Heart left ventricle (tissue), 16 donors: Measurements from ENCODE around the gene HERC3. TPM values are rescaled to one million over a fixed set of nuclear protein-coding genes. Genes with fewer than 3 reads are reported as not detected.
A peak's percentile ranks its signal among the peaks of the same experiment; 100 is the strongest.

Experiments used
- ATAC-seq, 4 donors: fragments of 200-7000 bp; cut with Tn5 transposase; one replicate each; pipeline ENCODE4 v1.9.1; 2020 to 2022; ENCODE audit warnings: moderate library complexity in 4 of 4, mild to moderate bottlenecking in 3 of 4, moderate number of reproducible peaks in 1 of 4
- DNase-seq, 5 donors: peaks; one replicate each; pipeline ENCODE4 v3.0.0-alpha.2; 2020
- H3K27ac ChIP-seq, 12 donors: fragments of 200-600 bp; sonication (generic) in 4 of 12; one replicate each; pipeline versions ENCODE4 v1.5.0 to v1.8.0; 2016 to 2022; ENCODE audit warnings: mild to moderate bottlenecking in 2 of 12
- H3K27me3 ChIP-seq, 9 donors: fragments of 200-600 bp; sonication (generic) in 2 of 9; one replicate each; pipeline versions ENCODE4 v1.5.1 to v1.8.0; 2016 to 2022; ENCODE audit warnings: mild to moderate bottlenecking in 3 of 9
- H3K36me3 ChIP-seq, 9 donors: fragments of 200-600 bp; sonication (generic) in 2 of 9; one replicate each; pipeline versions ENCODE4 v1.5.0 to v1.8.0; 2018 to 2022; ENCODE audit warnings: mild to moderate bottlenecking in 2 of 9
- H3K4me1 ChIP-seq, 12 donors: fragments of 200-600 bp; sonication (generic) in 4 of 12; one replicate each; pipeline versions ENCODE4 v1.5.0 to v1.8.0; 2016 to 2022; ENCODE audit warnings: mild to moderate bottlenecking in 3 of 12
- H3K4me3 ChIP-seq, 12 donors: fragments of 200-600 bp; sonication (generic) in 4 of 12; one replicate each; pipeline versions ENCODE4 v1.5.0 to v1.8.0; 2017 to 2022; ENCODE audit warnings: mild to moderate bottlenecking in 9 of 12, moderate library complexity in 4 of 12
- H3K9me3 ChIP-seq, 12 donors: fragments of 200-600 bp; sonication (generic) in 4 of 12; one replicate each; pipeline versions ENCODE4 v1.5.0 to v1.8.0; 2016 to 2022; ENCODE audit warnings: mild to moderate bottlenecking in 1 of 12
- POLR2A ChIP-seq, 2 donors: fragments of 450-650 bp; IDR thresholded peaks; one replicate each; pipeline ENCODE4 v1.6.1; 2017; ENCODE audit warnings: antibody characterized with exemption in 2 of 2, mild to moderate bottlenecking in 2 of 2, moderate library complexity in 2 of 2
- WGBS, 4 donors: extraction: QIAGEN DNeasy Blood & Tissue Kit in 2 of 4; methylation state at CpG; one replicate each; pipeline versions ENCODE4 v1.1.5 to v1.1.7; 2013 to 2018; 5-methylcytosine and 5-hydroxymethylcytosine counted together
- intact Hi-C, 10 donors: fragments of 100-400 bp; cut with DNase I; formaldehyde crosslinking; loops; one replicate each; pipeline versions ENCODE4 v1.11.1 to v1.14.2; 2022
- polyA plus RNA-seq, 2 donors: library from polyadenylated mRNA; stranded (reverse); fragments of 200-250 nt; gene quantifications; one replicate each; pipeline ENCODE4 v1.2.3, GENCODE V29; 2013
- total RNA-seq, 9 donors: library from RNA; depleted of rRNA in 2 of 9; stranded (reverse); fragments of >200 nt in 2 of 9; fragmentation: NEBNext Ultra II Directional in 3 of 9; extraction: Animal tissue kit (Norgen Biotek cat#: 25700) in 3 of 9; gene quantifications; one replicate each; pipeline versions ENCODE4 v1.1.0 to v1.2.4, GENCODE V29; 2016 to 2023
- TF ChIP-seq, protein P1 (sequence below), 12 donors: fragments of 200-600 bp; sonication (generic) in 4 of 12; IDR thresholded peaks; one replicate each; pipeline versions ENCODE4 v1.5.0 to v1.8.0; 2018 to 2022; ENCODE audit warnings: antibody characterized with exemption in 12 of 12, mild to moderate bottlenecking in 5 of 12
- donor health status: ischemic (EF 13 %, LVEDD 7.1; RV severe dilation, severe dysfunction).
- donor health status: healthy with polysubstance abuse.
- donor health status: DM: no; HTN: yes; CAD: no.
- donor health status: DM: no; HTN: no; CAD: no.
- donor health status: ischemic (EF 25% LVEDD 6.9; RV normal size, moderate dysfunction).
- donor health status: ischemic (EF 25% LVEDD 5.7; RV mildly dilated, moderate dysfunction).
- donor health status: healthy.
- donor health status: DM: yes; HTN: yes; CAD: no.
- donor health status: ischemic (EF 35%, LVEDD 5.7; RV mildly dilated, moderate dysfunction).
- donor health status: nonischemic (EF 11% LVEDD 7.7; RV severe dilation, severe dysfunction).
- donor health status: DM: yes; HTN: yes; CAD: no.
- donor health status: PGD.
- donor health status: ischemic (EF 29% LVEDD 5.4; RV normal size, mild dysfunction).
- donor health status: nonischemic (EF 23%, LVEDD 6.1; RV moderate dilation, normal function).

HERC3 gene
- total and polyA plus RNA-seq, 11 donors = 10.4 to 66.6 (median 48.4) TPM

DNA sequence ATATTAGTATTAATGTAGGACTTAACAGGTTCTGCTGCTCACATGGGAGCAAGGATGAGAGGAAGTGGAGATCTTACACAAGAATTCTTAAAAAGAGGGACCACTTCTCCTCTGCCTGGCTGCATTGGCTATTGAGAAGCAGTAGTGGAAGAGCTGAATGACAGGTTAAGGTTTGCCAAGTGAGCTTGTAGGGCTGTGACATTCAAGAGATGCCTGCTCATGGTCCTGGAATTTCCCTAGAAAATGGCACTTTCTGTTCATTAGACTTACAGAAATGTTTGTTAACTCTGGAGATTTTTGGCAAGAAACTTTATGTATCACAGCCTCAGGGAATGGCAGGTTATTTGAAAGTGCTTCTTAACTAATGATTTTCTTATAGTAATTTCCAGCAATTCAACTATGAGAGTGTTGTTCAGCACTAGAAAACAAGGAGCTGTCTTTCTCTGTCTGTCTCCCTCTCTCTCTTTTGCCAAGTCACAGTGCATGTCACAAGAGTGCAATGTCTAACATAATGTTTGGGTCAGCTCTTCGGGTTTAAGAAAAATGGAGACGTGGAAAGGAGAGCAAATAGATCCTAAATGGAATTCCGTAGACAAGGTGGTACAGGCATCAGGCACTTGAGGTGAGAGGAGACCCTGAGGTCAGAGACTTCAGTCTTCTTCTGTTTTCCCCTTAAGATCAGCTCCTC is 113.7 kb downstream of the HERC3 start:
- H3K4me1 ChIP-seq = peaks cover 0 to 13% (median 2%) of the 10 kb centered on the region in 12 donors
- H3K36me3 ChIP-seq = peaks cover 0 to 93% (median 70%) of the 10 kb centered on the region in 9 donors
- 64 to 80% (median 72%) methylated on average over 3 of the region's 3 CpGs for WGBS, 4 donors

DNA sequence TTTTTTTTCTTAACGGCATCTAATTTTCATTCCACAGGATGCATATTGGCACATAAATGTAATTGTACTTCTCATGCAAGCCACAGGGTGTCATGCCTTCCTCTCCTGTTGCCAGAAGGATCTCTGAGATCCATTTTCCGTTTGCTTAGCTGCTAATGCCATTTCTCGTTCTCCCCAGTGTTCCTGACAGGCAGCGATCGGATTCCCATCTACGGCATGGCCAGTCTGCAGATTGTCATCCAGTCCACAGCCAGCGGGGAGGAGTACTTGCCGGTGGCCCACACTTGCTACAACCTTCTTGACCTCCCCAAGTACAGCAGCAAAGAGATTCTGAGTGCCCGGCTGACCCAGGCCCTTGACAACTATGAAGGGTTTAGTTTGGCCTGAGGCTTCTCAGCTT is 114.3 kb downstream of the HERC3 start:
- ATAC-seq (peak; percentile 77 to 93 (median 88)), DNase-seq (peak in 3 of 5 donors; percentile 19 to 61 (median 28))
- H3K27ac ChIP-seq = peak overlapping the region in 6 of 12 donors; percentile 8 to 61 (median 38)
- H3K9me3 ChIP-seq = peaks cover 0 to 2% (median 0%) of the 10 kb centered on the region in 12 donors
- TF ChIP-seq, protein P1, sequence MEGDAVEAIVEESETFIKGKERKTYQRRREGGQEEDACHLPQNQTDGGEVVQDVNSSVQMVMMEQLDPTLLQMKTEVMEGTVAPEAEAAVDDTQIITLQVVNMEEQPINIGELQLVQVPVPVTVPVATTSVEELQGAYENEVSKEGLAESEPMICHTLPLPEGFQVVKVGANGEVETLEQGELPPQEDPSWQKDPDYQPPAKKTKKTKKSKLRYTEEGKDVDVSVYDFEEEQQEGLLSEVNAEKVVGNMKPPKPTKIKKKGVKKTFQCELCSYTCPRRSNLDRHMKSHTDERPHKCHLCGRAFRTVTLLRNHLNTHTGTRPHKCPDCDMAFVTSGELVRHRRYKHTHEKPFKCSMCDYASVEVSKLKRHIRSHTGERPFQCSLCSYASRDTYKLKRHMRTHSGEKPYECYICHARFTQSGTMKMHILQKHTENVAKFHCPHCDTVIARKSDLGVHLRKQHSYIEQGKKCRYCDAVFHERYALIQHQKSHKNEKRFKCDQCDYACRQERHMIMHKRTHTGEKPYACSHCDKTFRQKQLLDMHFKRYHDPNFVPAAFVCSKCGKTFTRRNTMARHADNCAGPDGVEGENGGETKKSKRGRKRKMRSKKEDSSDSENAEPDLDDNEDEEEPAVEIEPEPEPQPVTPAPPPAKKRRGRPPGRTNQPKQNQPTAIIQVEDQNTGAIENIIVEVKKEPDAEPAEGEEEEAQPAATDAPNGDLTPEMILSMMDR (IDR thresholded peaks at IDR 0.05) = peak; percentile 35 to 72 (median 56)
- TF ChIP-seq POLR2A (IDR thresholded peaks at IDR 0.05) = no peak
- intact Hi-C loops = loop anchor here in 9 of 10 donors (1.0 to 10.0 kb wide), 9 partner anchors 56 to 318 kb away; no protein-coding TSS in a partner anchor
- 35 to 40% (median 36%) methylated on average over 9 of the region's 9 CpGs for WGBS, 4 donors
- H3K4me1 ChIP-seq = peaks cover 0 to 13% (median 2%) of the 10 kb centered on the region in 12 donors
- H3K4me3 ChIP-seq = no peak overlapping the region
- no peaks in the 10 kb centered on the region for H3K27me3 ChIP-seq
- peaks cover 0 to 95% (median 74%) of the 10 kb centered on the region in 9 donors for H3K36me3 ChIP-seq

More for the DNA sequence above, 113.7 kb downstream of the HERC3 start:
- intact Hi-C loops = loop anchor here in 9 of 10 donors (1.0 to 10.0 kb wide), 9 partner anchors 56 to 319 kb away; no protein-coding TSS in a partner anchor
- Histone ChIP-seq H3K27me3 (no peaks in the 10 kb centered on the region), H3K9me3 (no peaks in the 10 kb centered on the region), H3K27ac (no peak overlapping the region), H3K4me3 (no peak overlapping the region)
- no peak for DNase-seq
- peak in 1 of 4 donors; percentile 14 for ATAC-seq
- no peak for TF ChIP-seq POLR2A (IDR thresholded peaks at IDR 0.05)
- TF ChIP-seq, protein P1 (IDR thresholded peaks at IDR 0.05) = no peak

DNA sequence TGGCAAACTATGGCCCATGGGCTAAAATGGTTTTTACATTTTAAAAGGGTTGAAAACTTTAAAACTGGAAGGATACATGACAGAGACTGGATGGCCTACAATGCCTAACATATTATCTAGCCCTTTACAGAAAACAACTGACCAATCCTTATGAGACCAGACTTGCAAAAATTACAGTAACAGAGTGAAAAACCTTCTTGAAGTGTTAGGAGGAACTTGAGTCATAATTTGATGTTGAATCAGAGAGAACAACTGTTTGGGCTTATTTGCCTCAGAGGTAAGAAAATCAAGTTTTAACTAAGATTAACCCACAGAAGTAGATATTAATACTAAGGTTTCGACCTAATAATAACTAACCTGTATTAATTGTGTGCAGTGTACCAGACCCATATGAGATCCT is 117.7 kb downstream of the HERC3 start:
- ATAC-seq = no peak
- intact Hi-C loops = loop anchor here (5.0 to 10.0 kb wide), 7 partner anchors 52 to 312 kb away; no protein-coding TSS in a partner anchor
- H3K36me3 ChIP-seq = peaks cover 0 to 76% (median 59%) of the 10 kb centered on the region in 9 donors
- no peak overlapping the region for H3K27ac ChIP-seq
- H3K4me3 ChIP-seq = no peak overlapping the region
- 96 to 100% (median 97%) methylated on average over 1 of the region's 1 CpG for WGBS, 4 donors
- peaks cover 0 to 13% (median 2%) of the 10 kb centered on the region in 12 donors for H3K4me1 ChIP-seq
- no peak for DNase-seq
- H3K27me3 ChIP-seq = no peaks in the 10 kb centered on the region
- H3K9me3 ChIP-seq = peaks cover 0 to 6% (median 0%) of the 10 kb centered on the region in 12 donors
- TF ChIP-seq, protein P1 (IDR thresholded peaks at IDR 0.05) = no peak
- no peak for TF ChIP-seq POLR2A (IDR thresholded peaks at IDR 0.05)

DNA sequence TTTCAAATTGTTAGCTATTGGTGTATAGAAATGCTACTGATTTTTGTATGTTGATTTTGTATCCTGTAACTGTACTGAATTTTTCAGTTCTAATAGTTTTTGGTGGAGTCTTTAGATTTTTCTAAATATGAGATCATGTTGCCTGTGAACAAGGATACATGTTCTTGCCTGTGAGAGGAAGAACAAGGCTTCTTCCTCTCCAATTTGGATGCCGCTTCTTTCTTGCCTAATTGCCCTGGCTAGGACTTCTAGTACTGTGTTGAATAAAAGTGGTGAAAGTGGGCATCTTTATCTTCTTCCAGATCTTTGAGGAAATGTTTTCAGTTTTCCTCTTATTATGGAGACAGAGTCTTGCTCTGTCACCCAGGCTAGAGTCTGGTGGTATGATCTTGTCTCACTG is 121.5 kb downstream of the HERC3 start:
- Histone ChIP-seq H3K27ac (no peak overlapping the region), H3K9me3 (peaks cover 0 to 31% (median 11%) of the 10 kb centered on the region in 12 donors), H3K4me3 (no peak overlapping the region), H3K27me3 (no peaks in the 10 kb centered on the region), H3K4me1 (no peaks in the 10 kb centered on the region), H3K36me3 (peaks cover 0 to 74% (median 49%) of the 10 kb centered on the region in 9 donors)
- no peak for ATAC-seq
- intact Hi-C loops = loop anchor here in 2 of 10 donors (5.0 to 10.0 kb wide), 2 partner anchors 74 to 81 kb away; no protein-coding TSS in a partner anchor
- TF ChIP-seq, protein P1 (IDR thresholded peaks at IDR 0.05) = no peak
- no peak for TF ChIP-seq POLR2A (IDR thresholded peaks at IDR 0.05)
- no peak for DNase-seq
- 92 to 96% (median 94%) methylated on average over 1 of the region's 1 CpG for WGBS, 4 donors
